DMS 273 (cell line): ENCODE results near the gene MEPE.
A peak's percentile ranks its signal among the peaks of the same experiment; 100 is the strongest.

Source experiments
- DNase-seq: peaks from one replicate; lab custom pipeline; 2025; ENCODE audit not compliant: unreplicated experiment; lab: John Stamatoyannopoulos, UW

Gene MEPE

GRCh38 chr4:87839592-87839946, 6.8 kb downstream of the MEPE start:
- no peak for DNase-seq

GRCh38 chr4:87840149-87840548, 7.4 kb downstream of the MEPE start:
- DNase-seq: no peak

- DNase-seq: peak; percentile 20
These were observed 11.2 kb downstream of the MEPE start for GRCh38 chr4:87843936-87844335.

DNA sequence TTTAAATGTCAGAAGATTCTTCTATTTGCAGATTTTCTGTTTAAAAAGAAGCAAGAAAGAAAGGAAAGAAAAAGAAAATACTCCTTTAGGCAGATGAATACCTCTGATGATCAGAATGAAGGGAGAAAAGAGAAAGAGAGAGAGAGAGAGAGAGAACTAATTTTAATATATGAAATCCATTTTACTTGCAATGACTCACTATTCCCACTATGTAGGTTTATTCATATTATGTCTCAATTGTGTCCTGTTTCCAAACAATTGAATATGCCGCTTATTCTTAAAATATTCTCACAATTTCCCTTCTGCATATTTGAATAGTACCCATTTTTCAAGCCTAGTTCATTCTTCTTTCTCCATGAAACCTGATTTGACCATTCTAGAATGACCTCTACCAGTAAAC, 11.7 kb downstream of the MEPE start:
- no peak for DNase-seq

DNA sequence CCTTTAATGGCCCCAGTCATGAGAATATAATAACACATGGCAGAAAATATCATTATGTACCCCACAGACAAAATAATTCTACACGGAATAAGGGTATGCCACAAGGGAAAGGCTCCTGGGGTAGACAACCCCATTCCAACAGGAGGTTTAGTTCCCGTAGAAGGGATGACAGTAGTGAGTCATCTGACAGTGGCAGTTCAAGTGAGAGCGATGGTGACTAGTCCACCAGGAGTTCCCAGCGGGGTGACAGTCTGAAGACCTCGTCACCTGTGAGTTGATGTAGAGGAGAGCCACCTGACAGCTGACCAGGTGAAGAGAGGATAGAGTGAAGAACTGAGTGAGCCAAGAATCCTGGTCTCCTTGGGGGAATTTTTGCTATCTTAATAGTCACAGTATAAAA, 13.5 kb downstream of the MEPE start:
- no peak for DNase-seq

- peak; percentile 62 for DNase-seq
These were observed 16.0 kb downstream of the MEPE start for GRCh38 chr4:87848622-87849351.

- DNase-seq: no peak
These were observed 16.8 kb downstream of the MEPE start for GRCh38 chr4:87849612-87850011.

DNA sequence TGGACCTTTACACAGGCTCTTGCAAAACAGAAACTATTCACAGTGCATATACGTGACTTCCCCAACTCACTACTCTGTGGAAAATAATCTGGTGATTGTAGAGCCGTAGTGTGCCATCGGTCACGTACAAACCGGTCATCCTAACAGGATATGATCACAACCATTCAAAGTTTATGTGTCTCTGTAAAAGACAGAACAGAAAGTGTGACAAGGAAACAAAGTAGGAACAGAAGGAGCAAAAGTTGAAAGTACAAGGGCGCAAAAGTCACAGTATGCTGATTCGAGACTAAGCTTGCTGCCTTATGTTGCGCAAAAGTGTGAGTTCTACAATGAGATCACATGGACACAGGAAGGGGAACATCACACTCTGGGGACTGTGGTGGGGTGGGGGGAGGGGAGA, 18.6 kb downstream of the MEPE start:
- DNase-seq: no peak

DNA sequence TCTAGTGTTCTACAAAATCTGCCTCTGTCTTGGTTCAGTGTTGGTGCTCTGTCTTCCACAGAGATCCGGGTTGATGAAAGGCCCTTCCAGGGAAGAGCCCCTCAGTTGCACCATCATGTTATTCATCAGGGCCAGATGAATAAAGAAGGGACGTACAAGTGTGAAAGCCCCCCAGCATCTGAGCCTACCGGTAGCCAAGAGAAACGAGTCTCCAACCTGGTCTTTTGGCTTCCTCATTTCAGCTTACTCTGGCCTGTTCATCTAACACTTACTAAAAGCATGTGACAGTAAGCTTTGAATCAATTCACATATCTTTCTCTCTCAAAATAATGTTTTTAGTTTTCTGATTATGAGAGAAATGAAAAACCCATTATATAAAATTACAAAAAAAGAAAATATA, 19.2 kb downstream of the MEPE start:
- DNase-seq: no peak

DNA sequence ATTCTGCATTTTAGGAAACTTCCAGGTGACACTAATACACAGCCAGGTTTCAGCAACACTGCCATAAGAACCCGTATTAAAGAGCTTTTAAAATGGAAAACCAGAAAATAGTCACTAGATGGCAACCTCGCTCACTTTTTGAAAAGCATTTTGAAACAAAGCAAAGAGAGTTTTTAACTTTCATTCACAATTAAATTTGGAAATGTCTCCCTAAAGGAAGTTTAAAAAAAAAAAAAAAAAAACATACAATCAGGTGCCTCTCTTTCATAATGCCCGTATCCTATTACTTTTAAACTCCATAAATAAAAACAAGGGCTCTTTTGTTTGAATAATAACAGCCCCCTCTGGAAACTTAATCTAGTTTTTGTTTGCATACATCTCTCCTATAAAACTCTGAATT, 20.3 kb downstream of the MEPE start:
- DNase-seq: peak; percentile 58

GRCh38 chr4:87853891-87854290, 21.1 kb downstream of the MEPE start:
- DNase-seq: no peak

- DNase-seq: no peak
These were observed 22.8 kb downstream of the MEPE start for GRCh38 chr4:87855559-87855958.

DNA sequence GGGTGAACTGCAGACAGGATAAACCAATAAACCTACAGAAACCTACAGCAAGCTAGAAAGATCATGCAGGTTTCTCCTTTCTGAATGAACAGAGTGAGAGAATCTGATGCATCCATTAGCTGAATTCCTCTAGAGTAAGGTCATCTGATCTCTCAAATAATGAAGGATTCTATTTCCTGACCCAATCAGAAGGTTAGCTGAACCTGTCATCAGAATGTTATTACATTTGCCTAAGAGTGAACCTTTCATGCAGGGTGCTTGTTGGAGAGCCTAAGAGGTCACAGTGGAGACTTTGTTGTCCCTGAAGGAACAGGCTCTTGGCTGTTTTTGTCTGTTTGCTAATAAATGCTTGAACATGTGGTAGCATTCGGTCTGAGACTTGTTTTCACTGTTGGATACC, 24.0 kb downstream of the MEPE start:
- DNase-seq: no peak

GRCh38 chr4:87857789-87858188, 25.0 kb downstream of the MEPE start:
- DNase-seq: no peak

DNA sequence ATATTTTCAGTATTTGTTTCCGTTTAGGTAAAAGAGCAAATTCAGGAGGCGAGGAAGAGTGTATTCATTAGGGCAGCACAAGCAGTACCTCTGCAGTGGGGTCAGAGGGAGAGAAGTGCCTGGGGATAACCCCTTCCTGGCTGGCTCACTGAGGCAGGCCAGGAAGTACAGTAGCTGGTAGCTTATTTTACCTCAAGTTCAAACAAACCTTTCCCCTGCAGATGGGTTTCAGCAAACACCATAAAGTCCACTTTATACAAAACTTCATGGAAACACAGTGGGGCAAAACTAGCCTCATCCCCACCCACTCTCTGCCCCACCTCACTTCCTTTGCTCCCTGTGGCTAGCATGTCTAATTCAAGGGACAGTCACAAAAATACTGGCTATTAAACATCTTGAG, 29.5 kb downstream of the MEPE start:
- no peak for DNase-seq

DNA sequence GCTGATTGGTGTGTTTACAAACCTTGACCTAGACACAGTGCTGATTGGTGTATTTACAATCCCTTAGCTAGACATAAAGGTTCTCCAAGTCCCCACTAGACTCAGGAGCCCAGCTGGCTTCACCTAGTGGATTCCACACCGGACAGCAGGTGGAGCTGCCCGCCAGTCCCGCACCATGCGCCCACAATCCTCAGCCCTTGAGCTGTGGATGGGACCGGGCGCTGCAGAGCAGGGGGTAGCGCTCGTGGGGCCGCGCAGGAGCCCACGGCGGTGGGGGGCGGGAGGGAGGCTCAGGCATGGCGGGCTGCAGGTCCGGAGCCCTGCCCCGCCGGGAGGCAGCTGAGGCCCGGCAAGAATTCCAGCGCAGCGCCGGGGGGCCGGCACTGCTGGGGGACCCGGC, 30.7 kb downstream of the MEPE start:
- no peak for DNase-seq

- no peak for DNase-seq
These were observed 31.6 kb downstream of the MEPE start for GRCh38 chr4:87864321-87864720.

- DNase-seq: no peak
These were observed 32.5 kb downstream of the MEPE start for GRCh38 chr4:87865288-87865687.

GRCh38 chr4:87865960-87866598, 33.3 kb downstream of the MEPE start:
- DNase-seq: no peak

- no peak for DNase-seq
These were observed 35.8 kb downstream of the MEPE start for GRCh38 chr4:87868522-87868921.

GRCh38 chr4:87872028-87872427, 39.3 kb downstream of the MEPE start:
- no peak for DNase-seq

GRCh38 chr4:87875191-87875590, 42.4 kb downstream of the MEPE start:
- no peak for DNase-seq

GRCh38 chr4:87880106-87880505, 47.3 kb downstream of the MEPE start:
- DNase-seq: no peak
